GM08714 (cell line): ENCODE data around the gene AGAP5.
"Not testable (repeated sequence)": the region's sequence is repeated elsewhere in the genome, so short reads cannot be mapped to it uniquely, and the experiment has no call there.

Experiments
- H3K4me3 ChIP-seq: fragments of 200-500 bp; sonication (Bioruptor generic); 2 replicates; pipeline ENCODE4 v1.5.1; 2014; ENCODE audit warnings: mild to moderate bottlenecking, low read length, inconsistent platforms
- ZNF274 ChIP-seq: IDR thresholded peaks from 2 replicates; pipeline ENCODE4 v1.6.1; 2012; ENCODE audit warnings: mild to moderate bottlenecking, low read depth, low read length

AGAP5 gene

DNA sequence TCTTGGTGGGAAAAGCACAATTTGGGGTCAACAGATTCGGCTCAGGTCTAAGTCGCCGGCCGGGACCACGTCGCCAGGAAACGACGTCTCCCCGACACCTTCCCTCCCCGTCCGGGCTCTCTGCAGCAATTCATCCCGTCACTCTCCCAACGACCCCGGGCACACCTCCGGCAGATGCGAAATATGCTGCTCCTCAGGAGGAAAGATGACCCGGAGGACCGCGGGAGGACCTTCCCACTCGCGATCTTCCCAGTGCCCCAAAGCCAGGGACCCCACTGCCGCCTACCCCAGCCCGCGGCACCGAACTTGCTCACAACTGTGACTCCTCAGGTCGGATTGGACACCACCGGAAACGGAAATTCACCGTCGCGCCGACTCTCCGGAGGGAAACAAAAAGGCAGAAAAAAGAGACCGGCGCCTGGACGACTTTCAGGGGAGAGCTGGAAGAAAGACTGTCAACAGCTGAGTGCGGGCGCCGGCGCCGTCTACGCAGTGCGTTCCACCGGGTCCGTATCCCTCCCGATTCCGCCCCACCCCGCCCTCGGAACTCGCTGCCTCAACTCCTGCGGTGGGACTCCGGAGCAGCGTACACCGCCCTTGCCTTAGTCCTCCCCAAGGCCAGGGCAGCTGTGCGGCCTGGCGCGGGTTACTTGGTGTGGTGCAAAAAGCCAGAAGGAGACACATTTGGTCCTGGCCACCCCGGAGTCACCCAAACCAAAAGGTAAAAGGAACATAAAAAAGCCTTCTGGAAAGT lies 32.4 kb upstream of the AGAP5 start:
- H3K4me3 ChIP-seq: peak overlapping the region; percentile 67
- no peak for TF ChIP-seq ZNF274

DNA sequence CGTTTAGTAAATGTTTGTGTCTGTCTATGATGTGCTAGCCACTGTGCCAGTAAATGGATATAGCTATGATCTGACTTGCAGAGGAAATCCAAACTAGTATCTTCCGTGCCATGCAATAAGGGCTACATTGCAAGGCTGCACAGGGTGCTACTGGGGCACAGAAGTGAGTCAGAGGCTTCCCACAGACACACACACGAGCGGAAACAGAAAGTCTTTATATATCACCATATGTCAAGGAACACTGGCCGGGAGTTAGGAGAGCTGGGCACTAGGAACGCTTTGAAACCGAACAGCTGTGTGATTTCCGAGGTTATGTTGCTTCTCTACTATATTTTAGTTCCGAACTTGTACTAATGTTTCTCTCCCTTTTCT lies 31.9 kb upstream of the AGAP5 start:
- peak overlapping the region; percentile 67 for H3K4me3 ChIP-seq

DNA sequence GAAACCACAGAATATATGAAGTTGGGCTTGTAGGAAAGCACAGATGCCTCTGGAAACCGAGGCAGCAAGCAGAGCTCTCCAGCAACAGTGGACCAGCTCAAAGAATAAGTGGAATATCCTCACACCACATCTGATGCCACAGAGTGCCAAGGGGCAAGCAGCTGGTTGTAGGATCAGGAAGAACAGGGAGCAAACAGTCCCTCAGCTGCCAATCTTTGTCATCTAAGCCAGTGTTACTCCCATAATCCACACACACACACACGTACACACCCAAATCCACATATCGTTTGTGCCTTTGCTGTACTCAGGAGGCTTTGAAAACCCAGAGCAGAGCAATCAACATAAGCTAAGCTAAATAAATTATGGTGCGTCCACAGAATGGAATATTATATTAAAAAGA lies 25.6 kb upstream of the AGAP5 start:
- no peak for TF ChIP-seq ZNF274
- no peak overlapping the region for H3K4me3 ChIP-seq

DNA sequence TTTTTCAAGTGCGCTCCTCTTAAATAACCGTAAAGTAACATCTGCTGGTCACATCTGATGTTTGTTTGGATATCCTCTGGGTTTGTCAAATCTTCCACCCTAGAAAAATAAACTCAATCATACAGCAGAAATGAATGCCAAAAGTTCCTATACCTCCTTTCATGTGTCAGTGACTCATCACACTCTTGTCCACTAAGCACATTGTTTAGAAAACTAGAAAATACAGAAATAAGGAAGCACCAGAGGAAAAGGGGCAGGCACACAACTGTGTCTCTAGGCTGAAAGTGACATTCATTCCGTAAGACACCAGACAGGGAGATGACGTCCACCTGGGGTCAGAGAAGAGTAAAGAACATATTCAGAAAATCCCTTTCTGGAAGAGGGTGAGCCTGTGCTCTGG lies 22.7 kb upstream of the AGAP5 start:
- not testable (repeated sequence) for H3K4me3 ChIP-seq

DNA sequence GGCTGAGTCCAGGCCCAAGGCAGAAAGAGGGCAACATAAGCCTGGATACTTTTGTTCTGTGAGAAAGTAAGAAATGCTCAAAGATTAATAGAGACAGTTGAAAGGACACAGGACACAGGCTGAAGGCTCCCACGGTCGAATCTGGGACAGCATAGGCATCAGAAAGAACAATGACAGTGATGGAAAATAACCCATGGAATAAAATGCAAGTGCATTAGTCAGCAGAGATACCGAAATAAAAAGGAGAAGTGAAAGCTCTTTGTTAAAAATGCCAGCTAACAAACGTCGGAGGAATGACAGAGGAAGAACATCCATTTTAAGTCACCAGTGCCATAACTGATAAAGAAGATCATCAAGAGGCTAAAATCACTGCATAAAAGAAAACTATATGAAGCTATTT lies 19.6 kb upstream of the AGAP5 start:
- TF ChIP-seq ZNF274: no peak
- H3K4me3 ChIP-seq: no peak overlapping the region

DNA sequence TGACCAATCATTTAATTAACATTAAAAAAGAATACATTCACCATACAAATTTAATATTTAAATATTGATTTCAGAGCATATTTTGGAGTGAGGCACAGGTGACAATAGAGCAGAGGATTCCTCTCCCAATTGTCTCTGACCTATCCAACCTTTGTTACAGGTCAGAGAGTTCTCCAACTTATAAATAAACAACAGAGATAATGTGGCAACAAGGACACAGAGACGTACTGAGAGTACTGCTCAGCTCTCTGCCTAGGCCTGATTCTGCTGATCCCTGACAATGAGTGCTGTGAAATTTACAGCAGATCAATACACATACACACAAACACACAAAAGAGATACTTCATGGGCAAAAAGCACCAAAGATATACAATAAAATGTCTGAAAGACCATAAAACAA lies 18.3 kb upstream of the AGAP5 start:
- H3K4me3 ChIP-seq: no peak overlapping the region
- no peak for TF ChIP-seq ZNF274

DNA sequence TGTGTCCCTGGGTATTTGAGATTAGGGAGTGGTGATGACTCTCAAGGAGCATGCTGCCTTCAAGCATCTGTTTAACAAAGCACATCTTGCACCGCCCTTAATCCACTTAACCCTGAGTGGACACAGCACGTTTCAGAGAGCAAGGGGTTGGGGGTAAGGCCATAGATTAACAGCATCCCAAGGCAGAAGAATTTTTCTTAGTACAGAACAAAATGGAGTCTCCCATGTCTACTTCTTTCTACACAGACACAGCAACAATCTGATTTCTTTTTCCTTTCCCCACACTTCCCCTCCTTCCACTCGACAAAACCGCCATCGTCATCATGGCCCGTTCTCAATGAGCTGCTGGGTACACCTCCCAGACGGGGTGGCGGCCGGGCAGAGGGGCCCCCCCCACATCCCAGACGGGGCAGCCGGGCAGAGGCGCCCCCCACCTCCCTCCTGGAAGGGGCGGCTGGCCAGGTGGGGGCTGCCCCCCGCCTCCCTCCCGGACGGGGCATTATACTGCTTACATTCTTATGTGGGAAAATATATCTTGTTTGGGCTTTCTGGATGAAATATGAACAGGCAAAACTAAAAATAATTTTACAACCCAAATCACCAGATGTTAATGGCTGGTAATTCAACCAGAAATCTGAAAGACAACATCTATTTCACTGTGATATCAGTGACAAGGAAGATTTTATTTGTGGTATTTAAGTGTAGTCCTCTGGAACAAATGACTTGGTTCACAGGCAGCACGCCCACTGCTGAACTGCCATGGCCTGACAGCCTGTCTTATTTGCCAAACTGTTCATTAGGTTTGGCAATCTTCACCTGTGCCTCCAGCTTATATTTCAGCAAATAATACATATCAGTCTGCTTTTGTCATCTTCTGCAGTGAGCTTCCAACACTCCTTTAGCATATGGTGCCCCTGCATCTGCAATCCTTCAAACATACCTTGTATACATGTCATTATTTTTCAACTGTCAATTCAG lies 17.6 kb upstream of the AGAP5 start:
- H3K4me3 ChIP-seq: not testable (repeated sequence)

DNA sequence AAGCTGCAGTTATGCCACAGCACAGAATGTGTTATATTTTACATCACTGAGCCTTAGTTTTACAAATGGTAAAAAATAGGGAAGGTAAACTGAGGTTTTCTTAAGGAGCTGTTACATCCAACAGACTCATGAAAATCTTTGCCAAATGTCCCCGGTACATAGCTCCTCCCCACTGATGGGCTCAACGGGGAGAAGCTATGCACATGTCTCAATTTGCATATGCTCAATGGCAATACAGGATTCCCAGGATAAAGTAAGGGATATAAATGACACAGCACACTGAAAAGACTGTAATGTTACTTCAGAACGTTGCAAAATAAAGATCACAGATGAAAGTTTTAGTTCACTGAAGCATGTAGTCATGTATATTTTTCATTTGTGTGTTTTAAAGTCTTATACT lies 16.6 kb upstream of the AGAP5 start:
- not testable (repeated sequence) for H3K4me3 ChIP-seq

DNA sequence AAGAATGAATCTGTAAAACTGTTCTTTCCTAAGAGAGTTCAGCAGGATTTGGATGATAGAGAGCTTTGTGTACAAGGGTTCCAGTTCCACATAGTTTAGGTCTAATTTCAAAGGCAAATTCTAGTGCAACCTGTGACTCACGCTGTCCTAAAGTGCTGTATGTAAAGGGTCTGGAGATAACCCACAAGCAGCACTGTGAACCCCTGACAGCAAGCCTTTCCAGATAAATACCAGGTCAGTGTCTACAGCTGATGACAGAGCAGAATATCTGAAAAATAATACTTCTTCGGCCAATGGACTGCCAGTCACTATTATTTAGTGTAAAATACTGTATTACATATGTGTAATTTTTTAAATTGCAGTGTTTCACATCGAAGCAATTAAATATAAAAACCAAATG lies 16.0 kb upstream of the AGAP5 start:
- H3K4me3 ChIP-seq: not testable (repeated sequence)

DNA sequence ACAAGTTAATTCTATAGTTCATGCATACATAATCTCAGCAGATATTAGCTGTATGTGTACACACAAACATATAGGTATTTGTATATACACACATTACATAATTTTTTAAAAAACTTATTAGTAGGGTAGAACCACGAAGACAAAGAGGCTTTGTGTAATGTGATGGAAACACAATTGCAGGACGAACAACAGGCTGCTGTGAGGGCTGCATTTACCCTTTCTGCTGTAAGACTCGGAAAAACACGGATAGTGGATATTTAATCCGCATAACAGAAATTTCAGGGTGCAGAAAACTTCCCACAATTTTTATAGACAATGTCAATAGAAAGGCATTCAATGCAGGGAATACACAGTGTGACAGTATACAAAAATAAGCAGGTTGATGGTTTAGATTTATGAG lies 13.8 kb upstream of the AGAP5 start:
- not testable (repeated sequence) for H3K4me3 ChIP-seq

DNA sequence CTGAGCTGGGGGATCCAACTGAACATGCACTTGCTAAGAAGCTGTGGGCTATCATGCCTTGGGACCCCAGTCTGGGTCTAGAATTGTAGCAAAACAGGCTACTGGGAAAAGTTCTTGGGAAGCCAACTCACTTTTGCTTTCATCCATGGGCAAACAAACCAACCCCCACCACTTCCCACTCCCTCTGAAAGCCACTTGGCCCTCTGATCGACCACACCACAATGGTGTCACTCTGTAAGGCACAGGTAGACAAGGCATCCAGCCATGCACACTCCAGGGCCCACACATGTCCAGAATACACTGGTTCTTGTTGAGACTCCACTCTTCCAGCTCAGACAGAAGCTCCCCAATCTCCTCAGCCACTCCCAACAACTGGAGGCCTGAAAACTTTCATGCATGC lies 10.2 kb upstream of the AGAP5 start:
- not testable (repeated sequence) for H3K4me3 ChIP-seq

DNA sequence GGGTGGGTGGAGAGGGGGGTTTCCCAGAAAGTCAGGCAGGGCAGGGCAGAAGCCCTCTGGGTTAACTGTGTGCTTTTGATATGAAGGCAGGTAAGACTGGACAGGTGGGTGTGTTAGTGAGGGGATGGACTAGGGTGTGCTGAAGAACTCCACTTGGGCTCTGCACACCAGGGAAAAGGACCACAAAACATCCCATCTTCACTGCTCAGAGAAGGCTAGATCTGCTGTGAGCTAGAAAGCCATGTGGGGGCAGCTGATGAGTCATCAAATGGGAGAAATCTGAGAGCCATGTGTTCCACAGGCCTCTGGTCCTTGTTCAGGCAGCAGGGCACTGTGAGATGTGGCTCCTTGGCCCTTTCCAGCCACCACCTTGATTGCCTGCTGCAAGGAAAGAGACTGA lies 9.7 kb upstream of the AGAP5 start:
- not testable (repeated sequence) for H3K4me3 ChIP-seq

DNA sequence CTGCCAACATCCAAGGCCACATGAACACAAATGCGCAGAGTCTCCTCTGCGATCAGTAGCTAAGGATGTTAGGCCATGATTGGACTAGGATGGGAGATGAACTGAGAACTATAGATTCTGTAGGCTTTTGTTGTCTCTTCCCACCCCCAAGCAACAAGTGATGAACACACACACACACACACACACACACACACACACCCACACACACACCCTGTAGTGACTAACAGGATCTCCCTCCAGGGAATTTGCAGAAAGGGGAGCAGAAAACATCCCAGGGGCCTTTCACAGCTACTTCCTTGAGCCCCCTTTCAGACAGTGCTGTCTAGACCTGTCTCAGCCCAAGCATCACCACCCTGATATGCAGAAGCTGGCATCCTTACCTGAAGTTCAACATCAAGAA lies 8.6 kb upstream of the AGAP5 start:
- not testable (repeated sequence) for H3K4me3 ChIP-seq

DNA sequence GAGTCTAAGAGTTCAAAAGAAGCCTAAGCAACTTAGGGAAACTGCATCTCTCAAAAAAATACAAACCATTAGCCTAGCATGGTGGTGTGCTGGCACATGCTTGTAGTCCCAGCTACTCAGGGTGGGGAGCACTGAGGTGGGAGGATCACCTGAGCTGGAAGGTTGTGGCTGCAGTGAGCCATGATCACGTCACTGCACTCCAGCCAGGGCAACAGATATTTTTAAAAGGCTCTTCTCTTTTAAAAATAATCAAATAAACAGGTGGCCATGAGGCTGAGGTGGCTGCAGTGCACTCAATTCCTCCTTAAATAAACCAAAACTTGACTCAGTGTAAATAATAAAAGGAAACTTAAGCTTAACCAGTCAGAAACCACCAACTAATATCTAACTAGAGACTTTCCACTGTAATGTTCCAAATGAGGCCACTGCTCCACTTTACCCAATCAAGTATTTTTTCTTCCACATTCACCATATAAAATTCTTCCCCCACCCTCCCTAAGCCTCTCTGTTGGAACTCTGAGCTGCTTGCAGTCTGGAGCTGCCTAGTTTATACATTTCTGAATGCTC lies 7.7 kb upstream of the AGAP5 start:
- not testable (repeated sequence) for H3K4me3 ChIP-seq

DNA sequence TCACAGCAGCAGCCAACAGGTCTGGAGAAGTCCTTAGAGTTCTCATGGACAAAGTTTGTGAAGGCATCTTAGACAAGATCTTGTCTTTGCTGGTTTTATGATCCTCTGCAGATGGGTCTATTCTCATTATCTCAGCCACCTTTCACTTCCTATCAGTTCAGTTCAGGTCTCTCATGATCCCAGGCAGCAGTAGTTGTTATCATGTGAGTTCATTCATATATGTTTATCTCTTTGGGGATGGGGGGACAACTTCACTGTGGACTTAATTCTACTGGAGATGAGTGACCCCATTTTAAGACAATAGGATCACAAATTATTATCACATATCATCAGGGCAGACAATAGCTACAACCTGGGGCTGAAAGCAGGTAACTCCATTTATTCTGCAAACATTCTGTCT lies 6.0 kb upstream of the AGAP5 start:
- H3K4me3 ChIP-seq: not testable (repeated sequence)

DNA sequence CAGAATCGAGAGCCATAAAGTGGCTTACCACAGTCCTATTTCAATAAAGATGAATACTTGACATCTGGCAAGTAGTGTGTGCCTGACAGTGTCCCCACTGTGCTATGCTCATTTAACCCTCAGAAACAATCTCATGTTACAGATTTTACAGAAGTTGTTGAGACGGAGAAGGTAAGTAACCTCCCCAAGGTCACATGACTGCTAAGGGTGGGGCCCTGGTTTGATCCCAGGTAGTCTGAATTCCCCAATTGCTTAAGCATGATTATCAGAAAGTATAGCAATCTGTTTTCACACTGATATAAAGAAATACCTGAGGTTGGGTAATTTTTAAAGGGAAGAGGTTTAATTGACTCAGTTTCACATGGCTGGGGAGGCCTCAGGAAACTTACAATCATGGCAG lies 910 bp upstream of the AGAP5 start:
- H3K4me3 ChIP-seq: not testable (repeated sequence)

DNA sequence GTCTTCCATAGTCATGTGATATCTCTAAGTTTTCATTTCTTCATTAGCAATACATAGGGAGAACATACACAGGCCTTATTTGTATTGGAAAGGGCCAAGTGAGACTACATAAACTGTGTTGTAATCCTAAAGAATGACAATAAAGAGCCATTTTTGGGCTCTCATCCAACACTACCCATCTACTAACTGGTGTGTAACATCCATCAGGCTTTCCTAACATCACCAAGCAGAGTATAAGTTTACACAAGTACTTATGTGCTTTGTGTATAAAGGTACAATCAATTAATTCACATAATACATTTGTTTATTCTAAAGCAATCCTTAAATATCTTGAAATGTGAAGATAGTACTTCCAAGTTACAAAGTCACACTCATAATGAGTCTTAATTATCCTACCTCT lies 2.6 kb downstream of the AGAP5 start:
- not testable (repeated sequence) for H3K4me3 ChIP-seq

DNA sequence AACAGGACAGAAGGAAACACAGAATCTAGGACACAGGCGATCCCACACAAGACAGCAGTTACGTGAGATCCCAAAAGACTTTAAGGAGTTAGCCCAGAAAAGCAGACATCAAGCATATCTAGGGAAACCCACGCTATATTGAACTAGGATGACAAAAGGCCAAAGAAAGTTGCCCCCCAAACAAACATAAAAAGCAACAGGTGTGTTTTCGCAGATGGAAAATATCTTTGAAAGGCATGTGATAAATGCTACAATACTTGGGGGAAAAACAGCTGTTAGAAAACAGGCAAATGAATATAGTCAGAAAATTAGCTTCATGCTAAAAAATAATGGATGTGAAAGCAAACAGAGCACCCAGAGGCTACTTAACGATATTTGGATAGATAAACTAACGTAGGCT lies 7.2 kb downstream of the AGAP5 start:
- H3K4me3 ChIP-seq: not testable (repeated sequence)

DNA sequence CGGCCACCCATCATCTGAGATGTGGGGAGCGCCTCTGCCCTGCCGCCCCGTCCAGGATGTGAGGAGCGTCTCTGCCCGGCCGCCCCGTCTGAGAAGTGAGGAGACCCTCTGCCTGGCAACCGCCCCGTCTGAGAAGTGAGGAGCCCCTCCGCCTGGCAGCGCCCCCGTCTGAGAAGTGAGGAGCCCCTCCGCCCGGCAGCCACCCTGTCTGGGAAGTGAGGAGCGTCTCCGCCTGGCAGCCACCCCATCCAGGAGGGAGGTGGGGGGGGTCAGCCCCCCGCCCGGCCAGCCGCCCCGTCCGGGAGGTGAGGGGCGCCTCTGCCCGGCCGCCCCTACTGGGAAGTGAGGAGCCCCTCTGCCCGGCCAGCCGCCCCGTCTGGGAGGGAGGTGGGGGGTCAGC lies 8.3 kb downstream of the AGAP5 start:
- not testable (repeated sequence) for H3K4me3 ChIP-seq

DNA sequence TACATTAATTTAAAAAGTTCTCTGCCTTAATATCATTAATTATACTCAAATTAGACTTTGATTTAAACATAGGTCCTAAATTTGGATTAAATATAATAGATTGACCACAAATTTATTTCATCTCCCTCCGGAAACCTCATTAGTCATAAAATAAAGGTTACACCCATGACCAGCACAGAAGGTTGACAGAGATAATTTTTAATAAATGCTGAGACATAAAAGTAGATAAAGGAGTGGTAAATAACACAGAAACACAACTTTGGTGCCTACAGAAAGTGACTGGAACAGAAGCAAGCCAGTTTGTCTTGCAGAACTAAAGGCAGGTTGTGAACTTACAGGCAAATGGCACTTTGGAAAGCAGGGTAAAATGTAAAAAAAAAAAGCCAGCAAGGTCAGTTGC lies 10.3 kb downstream of the AGAP5 start:
- not testable (repeated sequence) for H3K4me3 ChIP-seq

DNA sequence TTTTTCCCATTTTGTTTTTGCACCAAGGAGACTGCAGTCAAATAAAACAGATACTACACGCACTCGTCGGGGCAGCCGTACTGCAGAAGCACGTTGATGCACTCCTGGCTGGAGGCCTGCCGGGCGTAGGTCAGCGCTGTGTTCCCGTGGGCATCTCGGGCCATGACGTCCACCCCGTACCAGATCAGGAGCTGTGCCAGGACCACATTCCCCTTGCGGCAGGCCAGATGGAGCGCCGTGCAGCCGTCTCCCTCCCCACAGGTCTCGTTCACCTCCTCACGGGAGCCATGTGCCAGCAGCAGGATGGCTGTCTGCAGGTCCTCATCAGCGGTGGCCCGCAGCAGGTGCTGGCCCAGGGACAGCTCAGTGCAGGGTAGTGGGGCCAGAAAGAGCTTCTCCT lies 23.4 kb downstream of the AGAP5 start:
- H3K4me3 ChIP-seq: not testable (repeated sequence)

DNA sequence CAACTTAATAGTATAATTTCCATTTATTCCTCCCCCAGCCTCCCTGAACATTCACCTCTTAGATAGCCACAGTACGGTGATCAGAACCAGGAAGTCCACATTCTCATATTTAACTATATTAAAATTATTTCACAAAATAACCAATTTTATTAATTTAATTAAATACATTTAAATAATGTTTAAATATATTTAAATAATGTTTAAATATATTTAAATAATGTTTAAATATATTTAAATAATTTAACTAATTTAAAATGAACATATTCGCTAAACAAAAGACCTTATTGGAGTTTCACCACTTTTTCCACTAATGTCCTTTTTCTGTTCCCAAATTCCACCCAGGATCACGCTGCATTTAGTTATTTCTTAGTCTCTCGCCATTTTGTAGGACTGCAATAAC lies 29.5 kb downstream of the AGAP5 start:
- H3K4me3 ChIP-seq: not testable (repeated sequence)
